ENCODE measurements around the gene CASK.

CASK gene

GRCh38 chrX:41716767-41717473 lies 206.4 kb downstream of the CASK start:
- POLR2A ChIA-PET, result interaction anchor here (0.6 kb wide), 1 partner anchor 968 kb away, joined by 5 read pairs; no protein-coding TSS in a partner anchor
- no peak for DNase-seq (ENCODE audit: extremely low spot score)
- CTCF ChIA-PET, result interaction anchor here (1.6 kb wide), 1 partner anchor 14 kb away, joined by 4 read pairs; no protein-coding TSS in a partner anchor
- TF ChIP-seq CTCF (IDR thresholded peaks at IDR 0.05; ENCODE audit: control extremely low read depth, extremely low read depth, low read depth, missing control alignments), result no peak

GRCh38 chrX:41716222-41716621 lies 207.1 kb downstream of the CASK start:
- TF ChIP-seq CTCF (IDR thresholded peaks at IDR 0.05; ENCODE audit: control extremely low read depth, extremely low read depth, low read depth, missing control alignments), result no peak
- DNase-seq (ENCODE audit: extremely low spot score), result no peak
- ChIA-PET CTCF (interaction anchor here (1.6 kb wide), 1 partner anchor 15 kb away, joined by 4 read pairs; no protein-coding TSS in a partner anchor), POLR2A (no interaction called here)

GRCh38 chrX:41711021-41711667 lies 212.2 kb downstream of the CASK start:
- POLR2A ChIA-PET, result no interaction called here
- no peak for TF ChIP-seq CTCF (IDR thresholded peaks at IDR 0.05; ENCODE audit: control extremely low read depth, extremely low read depth, low read depth, missing control alignments)
- CTCF ChIA-PET, result no interaction called here
- DNase-seq (ENCODE audit: extremely low spot score), result no peak

GRCh38 chrX:41708486-41708885 lies 214.9 kb downstream of the CASK start:
- CTCF ChIA-PET, result no interaction called here
- POLR2A ChIA-PET, result no interaction called here
- DNase-seq (ENCODE audit: extremely low spot score), result no peak
- TF ChIP-seq CTCF (IDR thresholded peaks at IDR 0.05; ENCODE audit: control extremely low read depth, extremely low read depth, low read depth, missing control alignments), result no peak

- no peak for TF ChIP-seq CTCF (IDR thresholded peaks at IDR 0.05; ENCODE audit: control extremely low read depth, extremely low read depth, low read depth, missing control alignments)
- DNase-seq (ENCODE audit: extremely low spot score), result no peak
- CTCF ChIA-PET, result no interaction called here
Observed at GRCh38 chrX:41707218-41707617, 216.1 kb downstream of the CASK start.

GRCh38 chrX:41705680-41706374 lies 217.5 kb downstream of the CASK start:
- ChIA-PET CTCF (interaction anchor here (1.6 to 1.7 kb wide), 2 partner anchors 9 to 11 kb away, joined by 4 to 5 read pairs; no protein-coding TSS in a partner anchor), POLR2A (no interaction called here)
- no peak for TF ChIP-seq CTCF (IDR thresholded peaks at IDR 0.05; ENCODE audit: control extremely low read depth, extremely low read depth, low read depth, missing control alignments)
- peak; percentile 23 for DNase-seq (ENCODE audit: extremely low spot score)

More at GRCh38 chrX:41707218-41707617, 216.1 kb downstream of the CASK start:
- POLR2A ChIA-PET, result no interaction called here
